Smooth muscle cell (in vitro differentiated cells): ENCODE results near the gene PGAM2. TPM values are rescaled to one million over a fixed set of nuclear protein-coding genes. Genes with fewer than 3 reads are reported as not detected.
A peak's percentile ranks its signal among the peaks of the same experiment; 100 is the strongest.

ENCODE experiments used
- DNase-seq: peaks from one replicate; lab custom pipeline; 2025; ENCODE audit not compliant: unreplicated experiment; lab: John Stamatoyannopoulos, UW
- H2AFZ ChIP-seq: fragments of 200-600 bp; sonication (generic); 2 replicates; pipeline ENCODE4 v1.6.0; 2016; ENCODE audit warnings: antibody characterized with exemption, low read depth, mild to moderate bottlenecking
- H3F3A ChIP-seq: fragments of 200-600 bp; sonication (generic); 2 replicates; pipeline ENCODE4 v1.6.0; 2017; ENCODE audit warnings: antibody characterized with exemption, low read depth
- H3K27ac ChIP-seq: fragments of 200-600 bp; sonication (generic); 2 replicates; pipeline ENCODE4 v1.5.1; 2016; ENCODE audit warnings: low read depth, mild to moderate bottlenecking
- H3K27me3 ChIP-seq: fragments of 200-600 bp; sonication (generic); 2 replicates; pipeline ENCODE4 v1.6.1; 2016; ENCODE audit warnings: low read depth, mild to moderate bottlenecking
- H3K36me3 ChIP-seq: fragments of 200-600 bp; sonication (generic); 2 replicates; pipeline ENCODE4 v1.5.1; 2016; ENCODE audit warnings: low read depth
- H3K4me1 ChIP-seq: fragments of 200-600 bp; sonication (generic); 2 replicates; pipeline ENCODE4 v1.5.1; 2016; ENCODE audit warnings: low read depth
- H3K4me2 ChIP-seq: fragments of 200-600 bp; sonication (generic); 2 replicates; pipeline ENCODE4 v1.6.0; 2016; ENCODE audit warnings: mild to moderate bottlenecking
- H3K4me3 ChIP-seq: fragments of 200-600 bp; sonication (generic); 2 replicates; pipeline ENCODE4 v1.5.1; 2016; ENCODE audit warnings: mild to moderate bottlenecking
- H3K79me2 ChIP-seq: fragments of 200-600 bp; sonication (generic); 2 replicates; pipeline ENCODE4 v1.6.0; 2016; ENCODE audit warnings: low read depth, mild to moderate bottlenecking
- H3K9ac ChIP-seq: fragments of 200-600 bp; sonication (generic); 2 replicates; pipeline ENCODE4 v1.6.0; 2016; ENCODE audit warnings: low read depth
- H3K9me3 ChIP-seq: fragments of 200-600 bp; sonication (generic); replicated peaks from 2 replicates; pipeline ENCODE4 v1.5.1; 2016; ENCODE audit warnings: low read depth
- H4K20me1 ChIP-seq: fragments of 200-600 bp; sonication (generic); 2 replicates; pipeline ENCODE4 v1.6.0; 2016; ENCODE audit warnings: low read depth
- CTCF ChIP-seq: fragments of 200-600 bp; sonication (generic); IDR thresholded peaks from 2 replicates; pipeline ENCODE4 v1.5.1; 2017; ENCODE audit warnings: borderline replicate concordance, mild to moderate bottlenecking, antibody characterized with exemption; ENCODE audit not compliant: insufficient read depth, poor library complexity, severe bottlenecking
- WGBS: methylation state at CpG from one replicate; pipeline ENCODE4 v1.1.7; 2016; ENCODE audit warnings: low lambda C conversion rate; 5-methylcytosine and 5-hydroxymethylcytosine counted together
- polyA plus RNA-seq: library from polyadenylated mRNA; unstranded; fragments of >200 nt; fragmentation: Nextera tagmentation; extraction: Ambion mirVana; gene quantifications from 2 replicates; pipeline ENCODE4 v1.2.1, GENCODE V29; 2016
- total RNA-seq: library from RNA; depleted of rRNA; stranded (reverse); fragments of >200 nt; gene quantifications from 2 replicates; pipeline ENCODE4 v1.2.3, GENCODE V29; 2014

PGAM2 gene
- total and polyA plus RNA-seq, 2 experiments from 2014 or later = not detected

GRCh38 chr7:44046321-44047061 is 18.9 kb downstream of the PGAM2 start:
- WGBS = 92% methylated on average over 8 of the region's 8 CpGs
- H3K79me2 ChIP-seq = peaks cover 61% of the 10 kb centered on the region
- H3K27ac ChIP-seq = no peak overlapping the region
- H4K20me1 ChIP-seq = peaks cover 50% of the 10 kb centered on the region
- H3K9ac ChIP-seq = no peak overlapping the region
- H3K9me3 ChIP-seq = no peaks in the 10 kb centered on the region
- H3K4me2 ChIP-seq = peak overlapping the region; percentile 92
- no peak overlapping the region for H2AFZ ChIP-seq
- peaks cover 6% of the 10 kb centered on the region for H3K4me1 ChIP-seq
- DNase-seq = no peak
- no peak for TF ChIP-seq CTCF
- no peak overlapping the region for H3K4me3 ChIP-seq
- no peaks in the 10 kb centered on the region for H3F3A ChIP-seq
- no peaks in the 10 kb centered on the region for H3K27me3 ChIP-seq
- H3K36me3 ChIP-seq = no peaks in the 10 kb centered on the region

- no peaks in the 10 kb centered on the region for H3K27me3 ChIP-seq
- peaks cover 40% of the 10 kb centered on the region for H4K20me1 ChIP-seq
- H3K4me2 ChIP-seq = peak overlapping the region; percentile 92
- peak overlapping the region; percentile 27 for H3K27ac ChIP-seq
- peak overlapping the region; percentile 95 for H2AFZ ChIP-seq
- H3K9ac ChIP-seq = peak overlapping the region; percentile 76
- DNase-seq = no peak
- TF ChIP-seq CTCF = no peak
- 32% methylated on average over 15 of the region's 15 CpGs for WGBS
- H3K79me2 ChIP-seq = peaks cover 55% of the 10 kb centered on the region
- H3K36me3 ChIP-seq = no peaks in the 10 kb centered on the region
- no peaks in the 10 kb centered on the region for H3F3A ChIP-seq
- peaks cover 6% of the 10 kb centered on the region for H3K4me1 ChIP-seq
- peak overlapping the region; percentile 63 for H3K4me3 ChIP-seq
- H3K9me3 ChIP-seq = no peaks in the 10 kb centered on the region
Measured at GRCh38 chr7:44045226-44046014, 19.9 kb downstream of the PGAM2 start.

- under 1% methylated on average over 53 of the region's 74 CpGs for WGBS
- no peaks in the 10 kb centered on the region for H3K27me3 ChIP-seq
- peak within 1 kb of the TSS; percentile 95 for H2AFZ ChIP-seq
- peak; percentile 78 for DNase-seq
- H3K27ac ChIP-seq = peak within 1 kb of the TSS; percentile 27
- peak within 1 kb of the TSS; percentile 76 for H3K9ac ChIP-seq
- peaks cover 6% of the 10 kb centered on the region for H3K4me1 ChIP-seq
- no peaks in the 10 kb centered on the region for H3F3A ChIP-seq
- H3K4me2 ChIP-seq = peak within 1 kb of the TSS; percentile 92
- TF ChIP-seq CTCF = no peak
- peak within 1 kb of the TSS; percentile 63 for H3K4me3 ChIP-seq
- no peaks in the 10 kb centered on the region for H3K9me3 ChIP-seq
- peaks cover 32% of the 10 kb centered on the region for H4K20me1 ChIP-seq
- no peaks in the 10 kb centered on the region for H3K36me3 ChIP-seq
- peaks cover 46% of the 10 kb centered on the region for H3K79me2 ChIP-seq
Measured at GRCh38 chr7:44044315-44045225, 20.8 kb downstream of the PGAM2 start, which contains the start of gene DBNL. Gene DBNL (plus strand): TSS chr7:44044702. CDS start chr7:44044738, 36 bp downstream.
